B cell (primary cell): ENCODE data around the gene ISG15. TPM values are rescaled to one million over a fixed set of nuclear protein-coding genes. Genes with fewer than 3 reads are reported as not detected.

Experiments
- ATAC-seq: fragments of 200-7000 bp; cut with Tn5 transposase; one replicate; pipeline ENCODE4 v1.10.0; 2021; ENCODE audit warnings: low read depth, mild to moderate bottlenecking, moderate number of reproducible peaks, moderate library complexity
- CTCF ChIA-PET: fragments of 350-600 bp; sonication (Branson Sonifier 250); formaldehyde crosslinking; loops from one replicate; lab custom pipeline; 2021; ENCODE audit warnings: antibody characterized with exemption, inconsistent platforms; lab: Charles Lee
- POLR2A ChIA-PET: fragments of 350-600 bp; sonication (Branson Sonifier 250); formaldehyde crosslinking; loops from one replicate; lab custom pipeline; 2021; ENCODE audit warnings: antibody characterized with exemption; lab: Charles Lee
- DNase-seq: peaks from one replicate; pipeline ENCODE4 v3.0.0; 2013
- H2AFZ ChIP-seq: 2 replicates; pipeline ENCODE4 v1.6.1; 2012; ENCODE audit warnings: mild to moderate bottlenecking, low read depth, low read length; ENCODE audit not compliant: insufficient read depth, poor library complexity, severe bottlenecking
- H3K27ac ChIP-seq, 2 donors: 1 replicate in 1 of 2; 2 replicates in 1 of 2; pipeline ENCODE4 v1.5.1; 2012 to 2013; ENCODE audit warnings: low read length in 2 of 2, mild to moderate bottlenecking in 2 of 2, moderate library complexity in 1 of 2
- H3K27me3 ChIP-seq, 4 experiments: fragments of 200-600 bp in 1 of 4; sonication (generic) in 1 of 4; replicated peaks in 1 of 4; 1 replicate in 2 of 4; 2 replicates in 2 of 4; pipeline versions ENCODE4 v1.6.1 to v1.7.0; 2013 to 2016; ENCODE audit warnings: low read length in 3 of 4, mild to moderate bottlenecking in 2 of 4, mixed read lengths in 1 of 4, moderate library complexity in 1 of 4; ENCODE audit not compliant: insufficient read depth in 4 of 4, control insufficient read depth in 3 of 4; ENCODE audit errors: control extremely low read depth in 1 of 4
- H3K36me3 ChIP-seq, 2 experiments: replicated peaks in 1 of 2; 1 replicate in 1 of 2; 2 replicates in 1 of 2; pipeline versions ENCODE4 v1.6.1 to v1.7.1; 2013; ENCODE audit warnings: low read length in 1 of 2; ENCODE audit not compliant: insufficient read depth in 2 of 2, control insufficient read depth in 1 of 2; ENCODE audit errors: control extremely low read depth in 1 of 2, extremely low read depth in 1 of 2
- H3K4me1 ChIP-seq, 2 donors: fragments of 200-600 bp in 1 of 2; sonication (generic) in 1 of 2; 1 replicate in 1 of 2; 2 replicates in 1 of 2; pipeline versions ENCODE4 v1.5.1 to v1.6.1; 2013 to 2017; ENCODE audit warnings: low read length in 2 of 2; ENCODE audit not compliant: control insufficient read depth in 2 of 2, insufficient read depth in 2 of 2
- H3K4me2 ChIP-seq: replicated peaks from 2 replicates; pipeline ENCODE3; 2012; ENCODE audit warnings: mild to moderate bottlenecking, low read depth, low read length; ENCODE audit not compliant: poor library complexity, severe bottlenecking
- H3K4me3 ChIP-seq, 5 experiments: fragments of 200-600 bp in 1 of 5; sonication (generic) in 1 of 5; 1 replicate in 3 of 5; 2 replicates in 2 of 5; pipeline versions ENCODE4 v1.5.1 to v1.7.0; 2011 to 2016; ENCODE audit warnings: low read length in 4 of 5, mild to moderate bottlenecking in 4 of 5, low read depth in 2 of 5, control low read depth in 1 of 5, moderate library complexity in 1 of 5; ENCODE audit not compliant: insufficient read depth in 1 of 5; ENCODE audit errors: control extremely low read depth in 1 of 5, extremely low read depth in 1 of 5
- H3K79me2 ChIP-seq: fragments of 200-600 bp; sonication (generic); one replicate; pipeline ENCODE4 v1.6.0; 2016; ENCODE audit warnings: low read length; ENCODE audit not compliant: control insufficient read depth, insufficient read depth
- H3K9ac ChIP-seq: fragments of 200-600 bp; sonication (generic); 2 replicates; pipeline ENCODE4 v1.6.1; 2017; ENCODE audit warnings: mild to moderate bottlenecking, low read length, moderate library complexity
- H3K9me3 ChIP-seq, 3 donors: one replicate each; pipeline versions ENCODE4 v1.6.1 to v1.7.1; 2013; ENCODE audit warnings: low read length in 2 of 3; ENCODE audit not compliant: control insufficient read depth in 2 of 3, insufficient read depth in 1 of 3; ENCODE audit errors: control extremely low read depth in 1 of 3
- H4K20me1 ChIP-seq: 2 replicates; pipeline ENCODE4 v1.6.0; 2012; ENCODE audit warnings: mild to moderate bottlenecking, low read length; ENCODE audit not compliant: insufficient read depth, control insufficient read depth, poor library complexity, severe bottlenecking
- H3K27ac Mint-ChIP-seq: one replicate; pipeline ENCODE4 v1.8.0; 2021; ENCODE audit warnings: mixed read lengths
- H3K27me3 Mint-ChIP-seq: one replicate; pipeline ENCODE4 v1.8.0; 2021; ENCODE audit warnings: mixed read lengths
- H3K4me1 Mint-ChIP-seq: one replicate; pipeline ENCODE4 v1.8.0; 2021; ENCODE audit warnings: mixed read lengths
- H3K4me3 Mint-ChIP-seq: one replicate; pipeline ENCODE4 v1.8.0; 2021; ENCODE audit warnings: mixed read lengths
- H3K9me3 Mint-ChIP-seq: one replicate; pipeline ENCODE4 v1.8.0; 2022; ENCODE audit warnings: mixed read lengths; ENCODE audit not compliant: insufficient read depth
- EZH2 ChIP-seq: IDR thresholded peaks from 2 replicates; pipeline ENCODE4 v1.6.1; 2012; ENCODE audit warnings: borderline replicate concordance, low read depth, mild to moderate bottlenecking, moderate library complexity, low read length; ENCODE audit not compliant: insufficient read depth, poor library complexity, severe bottlenecking
- WGBS: methylation state at CpG from one replicate; pipeline ENCODE4 v1.1.5; 2013; ENCODE audit warnings: missing lambda C conversion rate; ENCODE audit not compliant: insufficient coverage; 5-methylcytosine and 5-hydroxymethylcytosine counted together
- intact Hi-C: fragments of 100-400 bp; cut with micrococcal nuclease; formaldehyde crosslinking; loops from one replicate; pipeline ENCODE4 v1.10.0; 2022
- polyA plus RNA-seq: library from polyadenylated mRNA; depleted of rRNA; stranded (reverse); fragments of >200 nt; gene quantifications from 2 replicates; pipeline ENCODE4 v1.2.3, GENCODE V29; 2012
- total RNA-seq, 2 donors: library from RNA; stranded (reverse); fragments of 120-200 nt in 1 of 2; gene quantifications; 1 replicate in 1 of 2; 2 replicates in 1 of 2; pipeline versions ENCODE4 v1.2.3 to v1.2.4, GENCODE V29; 2013 to 2022
- TF ChIP-seq, protein P1 (sequence below): fragments of 200-600 bp; IDR thresholded peaks from one replicate; pipeline ENCODE4 v1.8.0; 2022; ENCODE audit warnings: antibody characterized with exemption, mild to moderate bottlenecking

The ISG15 gene
- total and polyA plus RNA-seq, 2 donors (not counting 1 experiment from before 2014, with no cell fraction given) = 28.3 to 91.4 TPM

GRCh38 chr1:981491-981954 is 31.8 kb upstream of the ISG15 start:
- H3K4me1 ChIP-seq = peaks cover 0 to 3% of the 10 kb centered on the region in 2 donors

GRCh38 chr1:981955-982558 is 31.2 kb upstream of the ISG15 start, which contains the start of gene PERM1:
PERM1 (minus strand) TSS chr1:982093; CDS start chr1:981029, 1,064 bp downstream.
- no peak within 1 kb of the TSS for H3K4me3 ChIP-seq
- no peak within 1 kb of the TSS for H3K9ac ChIP-seq
- 76% methylated on average over 28 of the region's 28 CpGs for WGBS
- Mint-ChIP-seq H3K27ac (no peak within 1 kb of the TSS), H3K27me3 (peaks cover 29% of the 10 kb centered on the region), H3K4me3 (no peak within 1 kb of the TSS), H3K4me1 (no peaks in the 10 kb centered on the region), H3K9me3 (no peaks in the 10 kb centered on the region)
- peaks cover 0 to 3% (median 0%) of the 10 kb centered on the region in 3 donors for H3K9me3 ChIP-seq
- DNase-seq (no peak), ATAC-seq (no peak)
- no peak within 1 kb of the TSS for H2AFZ ChIP-seq
- no peak for TF ChIP-seq EZH2
- TF ChIP-seq, protein P1, sequence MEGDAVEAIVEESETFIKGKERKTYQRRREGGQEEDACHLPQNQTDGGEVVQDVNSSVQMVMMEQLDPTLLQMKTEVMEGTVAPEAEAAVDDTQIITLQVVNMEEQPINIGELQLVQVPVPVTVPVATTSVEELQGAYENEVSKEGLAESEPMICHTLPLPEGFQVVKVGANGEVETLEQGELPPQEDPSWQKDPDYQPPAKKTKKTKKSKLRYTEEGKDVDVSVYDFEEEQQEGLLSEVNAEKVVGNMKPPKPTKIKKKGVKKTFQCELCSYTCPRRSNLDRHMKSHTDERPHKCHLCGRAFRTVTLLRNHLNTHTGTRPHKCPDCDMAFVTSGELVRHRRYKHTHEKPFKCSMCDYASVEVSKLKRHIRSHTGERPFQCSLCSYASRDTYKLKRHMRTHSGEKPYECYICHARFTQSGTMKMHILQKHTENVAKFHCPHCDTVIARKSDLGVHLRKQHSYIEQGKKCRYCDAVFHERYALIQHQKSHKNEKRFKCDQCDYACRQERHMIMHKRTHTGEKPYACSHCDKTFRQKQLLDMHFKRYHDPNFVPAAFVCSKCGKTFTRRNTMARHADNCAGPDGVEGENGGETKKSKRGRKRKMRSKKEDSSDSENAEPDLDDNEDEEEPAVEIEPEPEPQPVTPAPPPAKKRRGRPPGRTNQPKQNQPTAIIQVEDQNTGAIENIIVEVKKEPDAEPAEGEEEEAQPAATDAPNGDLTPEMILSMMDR = no peak
- no peaks in the 10 kb centered on the region for H4K20me1 ChIP-seq
- H3K36me3 ChIP-seq = no peaks in the 10 kb centered on the region
- no peak within 1 kb of the TSS for H3K27ac ChIP-seq
- H3K4me1 ChIP-seq = peaks cover 0 to 3% of the 10 kb centered on the region in 2 donors
- intact Hi-C loops = no loop called here
- POLR2A ChIA-PET = no interaction called here
- CTCF ChIA-PET = interaction anchor here (1.0 to 3.8 kb wide), 10 partner anchors 7 to 522 kb away, joined by 3 to 32 read pairs (median 4); partner anchors contain the start of gene AGRN
- no peak within 1 kb of the TSS for H3K4me2 ChIP-seq
- no peaks in the 10 kb centered on the region for H3K79me2 ChIP-seq
- H3K27me3 ChIP-seq = peaks cover 0 to 28% (median 0%) of the 10 kb centered on the region in 4 experiments

More at GRCh38 chr1:981491-981954, 31.8 kb upstream of the ISG15 start:
- H3K4me3 Mint-ChIP-seq = no peak overlapping the region
- no peak overlapping the region for H3K27ac ChIP-seq
- POLR2A ChIA-PET = no interaction called here
- no peak for ATAC-seq
- H3K27me3 ChIP-seq = peaks cover 0 to 28% (median 0%) of the 10 kb centered on the region in 4 experiments
- H3K27ac Mint-ChIP-seq = no peak overlapping the region
- H3K36me3 ChIP-seq = no peaks in the 10 kb centered on the region
- H3K27me3 Mint-ChIP-seq = peaks cover 28% of the 10 kb centered on the region
- intact Hi-C loops = no loop called here
- H3K9me3 ChIP-seq = peaks cover 0 to 3% (median 0%) of the 10 kb centered on the region in 3 donors
- H3K4me2 ChIP-seq = no peak overlapping the region
- H3K9ac ChIP-seq = no peak overlapping the region
- no peaks in the 10 kb centered on the region for H4K20me1 ChIP-seq
- no peak overlapping the region for H3K4me3 ChIP-seq
- CTCF ChIA-PET = interaction anchor here (1.1 to 3.8 kb wide), 6 partner anchors 8 to 310 kb away, joined by 3 to 27 read pairs (median 3); no protein-coding TSS in a partner anchor
- H2AFZ ChIP-seq = no peak overlapping the region
- H3K4me1 Mint-ChIP-seq = no peaks in the 10 kb centered on the region
- no peaks in the 10 kb centered on the region for H3K79me2 ChIP-seq
- TF ChIP-seq, protein P1 = no peak
- TF ChIP-seq EZH2 = no peak
- WGBS = 83% methylated on average over 21 of the region's 21 CpGs
- DNase-seq = no peak
- no peaks in the 10 kb centered on the region for H3K9me3 Mint-ChIP-seq
